Measurements from ENCODE around the gene KCNMA1.
"Not testable (repeated sequence)": the region's sequence is repeated elsewhere in the genome, so short reads cannot be mapped to it uniquely, and the experiment has no call there.

Gene KCNMA1

GRCh38 chr10:77350711-77351119, 286.9 kb downstream of the KCNMA1 start:
- peak; percentile 21 for TF ChIP-seq CTCF (IDR thresholded peaks at IDR 0.05; ENCODE audit: low read depth, low read length)
- in situ Hi-C loops (cut with HindIII; ENCODE audit: low sequenced_read_pairs): no loop called here
- peak; percentile 99 for DNase-seq (ENCODE audit: low read depth, low spot score)
- no peak overlapping the region for H3K4me3 ChIP-seq (ENCODE audit: low read depth, low read length)

GRCh38 chr10:77350134-77350533, 287.5 kb downstream of the KCNMA1 start:
- DNase-seq (ENCODE audit: low read depth, low spot score): no peak
- no peak overlapping the region for H3K4me3 ChIP-seq (ENCODE audit: low read depth, low read length)
- no peak for TF ChIP-seq CTCF (IDR thresholded peaks at IDR 0.05; ENCODE audit: low read depth, low read length)
- in situ Hi-C loops (cut with HindIII; ENCODE audit: low sequenced_read_pairs): no loop called here

GRCh38 chr10:77349226-77349625, 288.4 kb downstream of the KCNMA1 start:
- no peak overlapping the region for H3K4me3 ChIP-seq (ENCODE audit: low read depth, low read length)
- in situ Hi-C loops (cut with HindIII; ENCODE audit: low sequenced_read_pairs): no loop called here
- DNase-seq (ENCODE audit: low read depth, low spot score): peak; percentile 35
- TF ChIP-seq CTCF (IDR thresholded peaks at IDR 0.05; ENCODE audit: low read depth, low read length): no peak

- no peak overlapping the region for H3K4me3 ChIP-seq (ENCODE audit: low read depth, low read length)
- in situ Hi-C loops (cut with HindIII; ENCODE audit: low sequenced_read_pairs): no loop called here
- TF ChIP-seq CTCF (IDR thresholded peaks at IDR 0.05; ENCODE audit: low read depth, low read length): no peak
- no peak for DNase-seq (ENCODE audit: low read depth, low spot score)
Observed at GRCh38 chr10:77348751-77349150, 288.9 kb downstream of the KCNMA1 start.

GRCh38 chr10:77348082-77348481, 289.5 kb downstream of the KCNMA1 start:
- H3K4me3 ChIP-seq (ENCODE audit: low read depth, low read length): no peak overlapping the region
- DNase-seq (ENCODE audit: low read depth, low spot score): peak; percentile 36
- in situ Hi-C loops (cut with HindIII; ENCODE audit: low sequenced_read_pairs): no loop called here
- TF ChIP-seq CTCF (IDR thresholded peaks at IDR 0.05; ENCODE audit: low read depth, low read length): no peak

GRCh38 chr10:77347052-77347451, 290.6 kb downstream of the KCNMA1 start:
- H3K4me3 ChIP-seq (ENCODE audit: low read depth, low read length): no peak overlapping the region
- no peak for TF ChIP-seq CTCF (IDR thresholded peaks at IDR 0.05; ENCODE audit: low read depth, low read length)
- in situ Hi-C loops (cut with HindIII; ENCODE audit: low sequenced_read_pairs): no loop called here
- no peak for DNase-seq (ENCODE audit: low read depth, low spot score)

GRCh38 chr10:77341055-77341454, 296.6 kb downstream of the KCNMA1 start:
- TF ChIP-seq CTCF (IDR thresholded peaks at IDR 0.05; ENCODE audit: low read depth, low read length): no peak
- H3K4me3 ChIP-seq (ENCODE audit: low read depth, low read length): no peak overlapping the region
- no peak for DNase-seq (ENCODE audit: low read depth, low spot score)
- in situ Hi-C loops (cut with HindIII; ENCODE audit: low sequenced_read_pairs): no loop called here

- in situ Hi-C loops (cut with HindIII; ENCODE audit: low sequenced_read_pairs); H3K4me3 ChIP-seq (ENCODE audit: low read depth, low read length); DNase-seq (ENCODE audit: low read depth, low spot score): not testable (repeated sequence)
Observed at GRCh38 chr10:77339872-77340271, 297.7 kb downstream of the KCNMA1 start.
